ENCODE data around the gene FBXO15. TPM values are rescaled to one million over a fixed set of nuclear protein-coding genes. Genes with fewer than 3 reads are reported as not detected.

FBXO15 gene
- total RNA-seq, 1 donor from 2014 or later: 0.21 TPM

GRCh38 chr18:74153377-74153776 is 5.7 kb upstream of the FBXO15 start:
- no peak for DNase-seq

DNA sequence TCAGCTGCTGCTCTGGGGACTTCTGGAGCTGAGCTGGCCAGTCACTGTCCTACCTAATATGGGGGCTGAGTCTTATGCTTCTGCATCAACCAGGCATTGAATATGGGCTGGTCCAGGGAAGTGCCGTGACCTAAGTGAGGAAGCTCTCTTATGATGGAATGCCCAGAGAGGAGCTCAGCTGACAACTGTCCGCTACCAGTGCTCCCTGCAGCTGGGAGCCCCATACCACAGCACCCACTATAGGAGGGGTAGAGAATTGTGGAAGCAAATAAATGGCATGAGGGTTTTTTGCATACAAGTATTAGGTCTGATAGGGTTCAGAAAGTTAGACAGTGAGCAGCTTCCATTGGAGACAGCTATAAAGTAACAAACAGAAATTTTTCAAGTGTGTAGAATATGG is 5.2 kb upstream of the FBXO15 start:
- DNase-seq: no peak

GRCh38 chr18:74152270-74152669 is 4.6 kb upstream of the FBXO15 start:
- DNase-seq: no peak

- no peak for DNase-seq
Measured at GRCh38 chr18:74149878-74150277, 2.2 kb upstream of the FBXO15 start.

GRCh38 chr18:74148543-74149070 is 973 bp upstream of the FBXO15 start:
- no peak for DNase-seq

DNA sequence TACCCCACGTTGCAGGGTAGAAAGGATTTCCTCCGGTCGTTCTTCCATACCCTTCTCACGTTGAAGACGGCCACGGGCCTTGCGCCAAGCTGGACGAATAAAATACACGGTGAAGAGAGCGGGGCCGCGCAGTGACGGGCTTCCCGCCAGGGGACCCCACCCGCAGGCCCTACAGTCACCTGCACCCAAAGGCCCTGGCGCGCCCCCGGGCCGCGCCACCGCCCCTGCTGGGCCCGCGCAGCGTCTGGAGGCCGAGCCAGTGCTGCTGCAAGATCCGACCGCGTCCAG is 199 bp downstream of the FBXO15 start:
- no peak for DNase-seq

DNA sequence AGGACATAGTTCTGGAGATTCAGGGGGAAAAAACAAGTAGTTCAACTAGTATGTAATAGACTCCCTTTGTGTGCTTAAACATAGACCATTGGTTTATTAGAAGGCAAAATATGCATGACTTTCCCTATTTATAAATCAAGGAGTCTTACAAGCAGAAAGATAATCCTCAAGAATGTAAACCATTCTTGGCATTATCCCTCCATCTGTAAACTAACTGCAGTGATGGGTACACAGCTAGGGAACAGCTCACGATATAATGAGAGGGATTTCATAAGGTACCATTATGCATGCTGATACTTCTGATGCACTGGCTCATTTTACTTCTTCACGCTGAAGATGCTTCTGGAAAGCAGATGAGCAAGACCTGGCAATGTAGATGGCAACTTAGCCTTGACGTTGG is 878 bp downstream of the FBXO15 start:
- no peak for DNase-seq

- DNase-seq: no peak
Measured at GRCh38 chr18:74142252-74142651, 5.4 kb downstream of the FBXO15 start.

DNA sequence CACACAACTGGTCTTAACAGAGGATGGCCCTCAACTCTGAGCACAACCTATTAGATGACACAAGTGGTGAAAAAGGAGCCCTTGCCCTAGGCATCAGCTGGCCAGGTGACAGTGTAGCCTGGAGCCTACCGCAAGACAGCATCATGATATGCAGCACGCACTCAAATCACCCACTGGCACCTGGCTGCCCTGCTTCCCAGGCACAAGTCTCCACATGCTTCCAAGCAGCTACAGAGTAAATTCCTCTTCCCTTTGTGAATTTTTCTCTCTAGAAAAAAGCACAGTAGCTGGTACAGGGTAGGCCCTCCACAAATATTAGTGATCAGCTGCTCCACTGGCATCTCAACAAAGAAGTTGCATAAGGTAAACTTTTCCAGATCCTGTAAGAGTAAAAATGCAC is 6.0 kb downstream of the FBXO15 start:
- DNase-seq: no peak

- no peak for DNase-seq
Measured at GRCh38 chr18:74140582-74140981, 7.1 kb downstream of the FBXO15 start.

GRCh38 chr18:74139888-74140287 is 7.7 kb downstream of the FBXO15 start:
- no peak for DNase-seq

GRCh38 chr18:74139411-74139810 is 8.2 kb downstream of the FBXO15 start:
- no peak for DNase-seq

DNA sequence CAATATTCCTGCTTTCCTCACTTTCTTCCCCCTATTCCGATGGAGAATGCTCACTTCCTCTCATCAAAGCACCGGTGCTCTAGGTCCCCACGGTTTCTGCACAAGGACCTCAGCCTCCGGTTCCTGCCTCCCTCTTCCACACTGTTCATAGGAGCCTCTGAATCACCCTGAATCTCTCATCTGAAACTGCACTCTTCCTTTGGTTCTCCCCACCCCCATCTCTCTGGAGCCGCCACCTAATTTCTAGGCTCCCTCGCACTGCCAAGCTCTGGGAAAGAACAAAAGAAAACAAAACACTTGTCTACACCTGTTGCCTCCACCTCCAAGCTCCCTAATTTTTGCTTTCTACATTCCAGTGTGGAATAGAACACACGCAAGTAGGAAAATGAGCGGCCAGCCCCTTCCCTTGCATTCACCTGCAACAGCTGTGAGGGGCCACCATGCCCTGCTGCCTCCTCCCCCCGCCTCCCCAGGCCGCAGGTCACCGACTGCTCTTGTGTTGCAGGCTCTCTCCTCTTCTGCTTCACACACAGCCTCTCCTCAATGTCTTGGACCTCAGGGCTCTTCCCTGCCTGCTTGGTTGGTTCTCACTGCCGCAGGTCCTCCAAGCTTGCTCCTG is 9.6 kb downstream of the FBXO15 start:
- DNase-seq: no peak

- no peak for DNase-seq
Measured at GRCh38 chr18:74132201-74132600, 15.4 kb downstream of the FBXO15 start.

- no peak for DNase-seq
Measured at GRCh38 chr18:74131124-74131523, 16.5 kb downstream of the FBXO15 start.

GRCh38 chr18:74128159-74128558 is 19.5 kb downstream of the FBXO15 start:
- DNase-seq: no peak

DNA sequence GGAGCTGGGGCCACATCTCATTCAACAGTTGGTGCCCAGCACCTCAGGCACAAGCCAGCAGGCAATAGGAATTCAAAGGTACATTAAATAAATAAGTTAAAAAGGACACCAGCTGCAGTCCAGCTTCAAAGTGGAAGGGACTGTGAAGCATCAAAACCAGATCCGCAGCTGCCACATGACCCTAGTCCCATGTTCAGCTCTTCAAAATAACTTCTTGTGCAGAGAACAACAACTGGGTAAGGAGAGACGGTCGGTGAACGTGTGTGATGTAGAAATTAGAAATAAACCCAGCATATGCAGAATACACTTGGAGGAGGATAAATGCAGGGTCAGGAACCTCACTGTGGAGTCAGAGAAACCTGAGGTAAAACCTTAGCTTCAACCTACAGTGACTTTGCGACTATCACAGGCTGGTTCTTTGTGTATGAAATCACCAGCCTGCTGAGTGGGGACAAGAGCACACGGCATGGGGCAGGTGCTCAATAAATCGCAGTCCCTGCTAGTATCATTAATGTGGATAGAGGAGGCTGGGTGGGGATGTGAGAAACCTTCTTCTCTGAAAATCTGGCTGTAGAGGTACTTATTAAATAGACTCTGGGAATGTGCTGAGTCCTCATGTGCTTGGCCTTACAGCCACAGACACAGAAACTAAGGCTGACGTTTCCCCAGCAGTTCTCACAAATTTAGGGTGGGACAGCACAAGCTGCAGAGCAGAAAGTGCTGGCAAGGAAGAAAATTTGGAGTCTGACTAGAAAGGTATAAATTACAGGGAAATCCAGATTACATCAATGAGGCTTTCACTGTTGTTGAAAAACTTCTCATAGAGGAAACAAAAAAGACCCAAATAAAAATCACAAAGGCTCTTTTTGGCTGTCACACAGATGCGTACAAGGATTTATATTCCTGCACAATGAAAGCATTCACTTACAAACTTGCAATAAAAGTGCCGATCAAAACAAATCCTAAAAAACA is 20.7 kb downstream of the FBXO15 start:
- no peak for DNase-seq

DNA sequence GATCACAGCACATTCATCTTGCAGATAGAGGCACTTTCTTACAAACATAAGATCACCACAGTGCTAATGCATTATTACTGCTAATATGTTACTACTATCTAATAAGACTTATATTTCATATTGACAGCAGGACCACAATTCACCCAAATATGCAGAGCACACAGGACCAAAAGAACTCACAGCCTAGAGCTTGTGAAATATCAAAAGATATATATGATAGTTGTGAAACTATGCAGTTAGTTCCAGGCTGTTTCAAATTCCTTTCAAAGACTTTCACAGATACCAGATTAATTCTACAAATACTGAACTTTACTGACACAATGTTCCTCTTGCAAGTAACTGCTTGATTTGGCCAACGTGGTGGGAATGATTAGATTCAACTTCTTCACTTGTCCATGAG is 23.0 kb downstream of the FBXO15 start:
- DNase-seq: no peak

GRCh38 chr18:74123200-74123599 is 24.4 kb downstream of the FBXO15 start:
- no peak for DNase-seq

DNA sequence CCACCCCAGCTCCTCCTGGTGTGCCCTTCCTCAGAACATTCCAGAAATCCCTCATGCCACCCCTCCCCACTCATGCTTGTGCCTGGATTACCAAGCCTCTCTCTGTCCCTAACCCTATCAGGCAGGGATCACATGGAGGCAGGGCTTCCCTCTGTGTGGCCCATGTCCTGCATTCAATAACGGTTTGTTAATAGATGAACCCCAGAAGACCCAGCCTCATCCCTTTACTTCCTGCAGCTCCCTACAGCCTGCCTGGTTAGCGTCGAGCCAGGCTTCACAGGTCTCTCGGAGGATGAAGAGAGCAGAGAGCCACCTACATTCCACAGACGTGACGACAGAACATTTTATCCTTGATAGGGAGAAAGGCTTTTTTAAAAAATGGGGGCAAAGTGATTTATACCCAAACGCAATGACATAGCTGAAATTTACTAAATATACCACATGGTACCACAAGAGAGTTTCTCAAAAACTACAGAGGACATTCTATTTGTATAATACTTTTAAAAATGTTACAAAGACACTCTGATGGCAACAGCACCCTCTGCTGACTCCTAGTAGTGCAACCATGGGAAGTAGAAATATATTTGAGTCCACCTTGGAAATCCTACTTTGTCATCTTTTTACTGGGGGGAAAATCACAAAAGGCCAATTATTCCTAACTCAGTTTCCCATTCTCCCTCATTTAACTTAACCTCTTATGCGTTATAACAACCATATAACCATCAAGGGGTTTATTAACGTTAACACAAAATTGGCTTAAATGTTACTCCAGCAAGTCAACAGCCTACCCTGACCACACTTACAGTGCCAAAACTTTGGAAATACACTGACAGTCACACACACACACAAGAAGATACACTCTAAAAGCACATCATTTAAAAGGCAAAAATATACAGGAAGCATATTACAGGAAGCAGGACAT is 30.7 kb downstream of the FBXO15 start:
- peak; percentile 53 for DNase-seq

GRCh38 chr18:74115046-74115445 is 32.6 kb downstream of the FBXO15 start:
- no peak for DNase-seq

- DNase-seq: no peak
Measured at GRCh38 chr18:74114116-74114515, 33.5 kb downstream of the FBXO15 start.

- no peak for DNase-seq
Measured at GRCh38 chr18:74113711-74114110, 33.9 kb downstream of the FBXO15 start.

Measured in tongue (tissue), 2 donors.